SU-DHL-6 (cell line): Measurements from ENCODE around the gene BHLHE23.

Experiments
- CTCF ChIP-seq: fragments of 200-600 bp; sonication (generic); IDR thresholded peaks from one replicate; pipeline ENCODE4 v1.5.1; 2017; ENCODE audit warnings: antibody characterized with exemption, mild to moderate bottlenecking, low read length, moderate library complexity; ENCODE audit not compliant: insufficient read depth, poor library complexity, severe bottlenecking
- EZH2phosphoT487 ChIP-seq: fragments of 200-600 bp; sonication (generic), shearing (Covaris generic); conservative IDR thresholded peaks from 2 replicates; pipeline ENCODE4 v1.6.1; 2018; ENCODE audit warnings: mild to moderate bottlenecking, antibody characterized with exemption, low read length, moderate library complexity, mixed read lengths

GRCh38 chr20:63047267-63047666 is 40.5 kb upstream of the BHLHE23 start:
- TF ChIP-seq EZH2phosphoT487 (no peak), CTCF (no peak)
